GM21528 (cell line): Measurements from ENCODE around the gene IQSEC1.
"Not testable (repeated sequence)": the region's sequence is repeated elsewhere in the genome, so short reads cannot be mapped to it uniquely, and the experiment has no call there.

Source experiments
- ATAC-seq: cut with Tn5 transposase; IDR thresholded peaks from one replicate; pipeline ENCODE4 v1.9.1; 2021; ENCODE audit warnings: mild to moderate bottlenecking, moderate library complexity; ENCODE audit not compliant: unreplicated experiment, low FRiP score

The IQSEC1 gene

DNA sequence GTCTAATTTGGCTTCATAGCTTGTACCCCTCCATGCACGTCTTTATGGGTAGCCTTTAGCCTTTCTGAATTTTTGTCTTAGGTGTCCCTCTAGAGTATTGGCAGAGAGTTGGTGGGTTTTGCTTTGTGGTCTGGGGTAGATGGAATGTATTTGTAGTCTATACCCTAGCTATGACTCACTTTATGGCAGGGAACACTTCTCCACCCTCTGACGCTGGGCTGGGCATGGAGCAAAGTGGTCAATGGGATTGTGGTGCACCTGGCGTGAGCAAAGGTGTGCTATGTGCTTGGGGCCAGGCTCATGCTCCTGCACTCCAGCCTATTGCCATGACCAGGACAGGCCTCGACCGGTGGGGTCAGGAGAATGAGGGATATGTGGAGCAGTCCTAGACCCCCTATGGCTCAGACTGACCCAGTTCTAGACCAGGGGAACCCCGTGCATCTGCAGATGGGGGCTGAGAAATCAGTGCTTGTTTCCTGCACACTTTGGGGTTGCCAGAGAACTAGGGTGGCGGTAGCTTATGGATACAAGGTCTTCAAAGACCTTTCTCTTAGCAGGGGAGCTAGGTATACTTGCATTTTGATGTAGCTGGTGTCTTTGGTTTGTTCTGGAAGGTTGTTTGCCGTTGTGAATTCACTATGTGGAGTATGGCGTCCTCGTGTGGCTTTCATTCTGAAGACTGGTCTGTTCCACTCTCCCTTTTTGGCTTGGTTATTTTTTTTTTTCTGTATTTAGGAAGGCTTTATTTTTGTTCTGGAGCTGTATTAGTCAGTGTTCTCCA is 182.4 kb downstream of the IQSEC1 start:
- ATAC-seq = no peak

DNA sequence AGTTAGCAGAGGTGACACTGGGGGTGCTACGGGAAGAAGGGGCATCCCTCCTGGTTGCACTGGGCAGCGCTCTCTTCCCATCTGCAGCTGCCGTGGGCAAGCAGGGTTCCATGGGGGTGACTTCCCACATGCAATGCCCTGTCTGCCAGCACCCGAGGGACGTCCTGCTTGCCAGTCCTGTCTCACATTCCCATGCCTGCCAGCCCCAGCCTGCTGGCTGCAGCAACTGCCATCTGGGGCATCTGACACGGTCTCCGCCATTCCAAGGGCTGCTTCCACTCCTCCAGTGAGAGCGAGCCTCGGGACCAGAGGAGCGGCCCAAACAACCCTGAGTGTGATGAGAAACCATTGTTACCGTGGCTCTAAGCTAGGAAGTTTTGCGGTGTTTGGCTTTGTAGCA is 186.5 kb downstream of the IQSEC1 start:
- ATAC-seq = no peak

DNA sequence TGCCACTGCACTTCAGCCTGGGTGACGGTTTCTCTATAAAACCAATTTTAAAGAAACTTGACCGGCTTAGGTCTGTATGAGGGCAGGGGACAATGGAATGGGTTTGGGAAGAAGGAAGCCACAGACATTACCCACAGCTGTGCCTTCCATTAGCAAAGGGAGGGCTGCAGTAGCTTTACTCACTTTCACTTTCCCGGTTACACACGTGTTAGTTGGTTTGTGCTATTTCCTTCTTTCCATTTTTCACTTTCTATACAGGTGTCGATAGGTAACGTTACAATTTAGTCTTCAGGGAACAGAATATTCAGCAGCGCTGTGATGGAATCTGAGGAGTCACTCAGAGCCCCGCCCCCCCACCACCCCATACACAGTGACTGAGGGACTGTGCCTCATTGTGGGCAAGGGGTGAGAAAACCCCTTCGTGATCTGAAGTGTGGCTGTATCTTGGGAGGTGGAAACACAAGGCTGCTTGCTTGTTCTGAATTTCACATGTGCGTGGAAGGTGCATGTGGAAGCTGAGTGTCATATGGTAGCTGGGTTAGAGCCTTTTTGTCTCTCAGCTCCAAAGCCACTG is 187.0 kb downstream of the IQSEC1 start:
- ATAC-seq = no peak

DNA sequence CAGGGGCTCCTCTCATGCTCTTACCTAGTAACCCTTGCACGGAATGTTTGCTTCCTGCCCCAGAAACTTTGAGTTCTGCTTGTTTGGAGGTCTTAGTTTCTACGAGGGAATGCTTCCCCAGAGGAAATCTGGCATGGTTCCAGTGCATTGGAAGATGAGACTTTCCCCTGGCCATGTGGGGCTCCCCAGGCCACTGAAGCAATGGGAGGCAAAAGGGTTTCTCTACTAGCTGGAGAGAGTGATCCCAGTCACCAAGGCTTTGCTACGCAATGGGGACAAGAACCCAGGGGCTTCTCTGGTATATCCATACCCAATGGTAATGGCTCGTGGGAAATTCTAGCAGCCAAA is 187.7 kb downstream of the IQSEC1 start:
- no peak for ATAC-seq

DNA sequence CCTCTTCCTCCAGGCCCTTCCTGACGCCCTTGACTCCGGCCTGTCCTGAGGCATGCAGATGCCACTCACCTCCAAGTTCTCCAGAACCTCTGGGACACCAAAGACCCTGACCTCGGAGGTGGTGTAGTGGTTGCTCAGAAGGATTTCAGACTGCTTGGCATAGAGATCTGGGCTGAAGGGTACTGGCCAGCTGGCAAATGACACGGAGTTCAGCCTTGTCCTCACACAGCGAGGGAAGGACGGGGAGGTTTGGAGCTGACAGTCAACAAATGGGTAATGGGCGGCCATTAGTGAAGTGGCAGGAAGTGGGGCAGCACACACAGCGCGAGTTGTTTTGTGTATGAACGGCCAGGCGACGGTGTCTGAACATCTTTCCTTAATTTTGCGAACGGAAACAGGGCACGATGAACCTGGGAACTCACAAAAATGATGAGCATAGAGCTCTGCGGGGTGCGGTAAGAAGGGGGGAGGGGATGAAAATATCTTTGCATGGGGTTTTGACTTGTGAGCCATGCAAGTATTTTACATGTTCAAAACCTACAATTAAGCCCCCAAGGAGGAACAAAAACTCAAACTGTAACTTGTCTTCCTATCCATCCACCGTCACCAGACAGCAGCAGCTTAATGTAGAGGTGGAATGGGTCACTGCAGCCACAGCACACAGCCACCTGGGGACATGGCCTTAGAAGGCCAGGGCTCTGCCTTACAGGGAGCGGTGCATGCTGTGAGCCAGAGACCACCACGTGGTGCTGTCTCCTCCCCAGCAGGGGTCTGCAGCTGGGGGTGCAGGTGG is 188.2 kb downstream of the IQSEC1 start:
- ATAC-seq = no peak

DNA sequence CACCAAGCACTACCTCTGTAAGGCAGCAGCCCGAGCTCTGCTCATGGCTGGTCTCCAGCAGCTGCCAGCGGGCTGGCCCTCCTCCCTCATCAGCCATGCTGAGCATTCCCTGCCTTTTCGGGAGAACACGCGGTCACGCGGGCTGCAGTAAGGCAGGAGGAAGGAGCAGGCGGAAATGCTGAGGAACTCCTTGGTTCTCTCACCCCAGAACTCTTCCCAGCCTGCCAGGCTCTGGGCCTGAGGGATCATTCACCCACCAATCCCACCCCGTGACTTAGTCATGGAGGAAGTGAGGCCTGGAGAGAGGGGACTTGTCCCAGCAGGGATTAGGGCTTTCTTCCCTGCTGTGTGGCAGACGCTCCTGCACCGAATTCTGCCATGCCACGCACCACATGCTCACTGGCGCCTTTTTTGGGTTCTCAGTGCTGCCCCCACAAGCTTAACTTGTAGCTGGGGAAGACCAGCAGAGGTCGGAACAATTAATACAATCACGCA is 189.0 kb downstream of the IQSEC1 start:
- no peak for ATAC-seq

DNA sequence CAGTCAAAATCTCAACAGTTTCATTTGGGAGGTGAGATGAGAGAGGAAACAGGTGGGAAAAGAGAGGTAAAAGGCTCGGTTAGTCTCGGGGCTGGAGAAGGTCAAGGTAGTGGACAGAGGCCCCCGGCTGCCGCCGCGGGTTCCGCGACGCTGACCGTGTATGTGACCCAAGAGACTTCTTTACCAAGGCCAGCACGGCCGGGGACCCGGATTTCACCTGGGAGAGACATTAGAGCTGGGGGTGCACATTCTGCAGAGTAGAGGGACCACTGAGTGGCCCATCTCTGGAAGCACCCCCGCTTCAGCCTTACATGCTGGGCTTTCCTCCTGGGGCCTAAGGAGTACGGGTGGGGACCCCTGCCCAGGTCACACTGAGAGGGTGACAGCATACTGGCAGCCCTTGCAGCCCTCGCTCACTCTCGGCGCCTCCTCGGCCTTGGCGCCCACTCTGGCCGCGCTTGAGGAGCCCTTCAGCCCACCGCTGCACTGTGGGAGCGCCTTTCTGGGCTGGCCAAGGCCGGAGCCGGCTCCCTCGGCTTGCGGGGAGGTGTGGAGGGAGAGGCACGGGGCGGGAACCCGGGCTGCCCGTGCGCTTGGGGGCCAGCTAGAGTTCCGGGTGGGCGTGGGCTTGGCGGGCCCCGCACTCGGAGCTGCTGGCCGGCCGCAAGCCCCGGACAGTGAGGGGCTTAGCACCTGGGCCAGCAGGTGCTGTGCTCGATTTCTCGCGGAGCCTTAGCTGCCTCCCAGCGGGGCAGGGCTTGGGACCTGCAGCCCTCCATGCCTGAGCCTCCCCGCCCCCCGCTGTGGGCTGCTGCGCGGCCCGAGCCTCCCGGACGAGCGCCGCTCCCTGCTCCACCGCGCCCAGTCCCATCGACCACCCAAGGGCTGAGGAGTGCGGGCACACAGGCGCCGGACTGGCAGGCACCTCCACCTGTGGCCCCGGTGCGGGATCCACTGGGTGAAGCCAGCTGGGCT is 190.6 kb downstream of the IQSEC1 start:
- no peak for ATAC-seq

DNA sequence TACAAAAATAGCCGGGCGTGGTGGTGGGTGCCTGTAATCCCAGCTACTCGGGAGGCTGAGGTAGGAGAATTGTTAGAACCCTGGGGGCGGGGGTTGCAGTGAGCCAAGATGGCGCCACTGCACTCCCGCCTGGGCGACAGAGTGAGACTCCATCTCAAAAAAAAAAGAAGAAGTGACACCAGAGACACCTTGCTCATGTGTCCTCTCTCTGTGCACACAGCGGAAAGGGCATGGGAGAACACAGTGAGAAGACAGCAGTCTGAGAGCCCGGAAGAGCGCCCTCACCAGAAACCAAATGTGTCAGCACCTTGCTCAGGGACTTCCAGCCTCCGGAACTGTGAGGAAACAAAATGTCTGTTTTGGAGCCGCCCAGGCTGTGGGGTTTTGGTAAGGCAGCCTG is 191.4 kb downstream of the IQSEC1 start:
- ATAC-seq = peak; percentile 47

DNA sequence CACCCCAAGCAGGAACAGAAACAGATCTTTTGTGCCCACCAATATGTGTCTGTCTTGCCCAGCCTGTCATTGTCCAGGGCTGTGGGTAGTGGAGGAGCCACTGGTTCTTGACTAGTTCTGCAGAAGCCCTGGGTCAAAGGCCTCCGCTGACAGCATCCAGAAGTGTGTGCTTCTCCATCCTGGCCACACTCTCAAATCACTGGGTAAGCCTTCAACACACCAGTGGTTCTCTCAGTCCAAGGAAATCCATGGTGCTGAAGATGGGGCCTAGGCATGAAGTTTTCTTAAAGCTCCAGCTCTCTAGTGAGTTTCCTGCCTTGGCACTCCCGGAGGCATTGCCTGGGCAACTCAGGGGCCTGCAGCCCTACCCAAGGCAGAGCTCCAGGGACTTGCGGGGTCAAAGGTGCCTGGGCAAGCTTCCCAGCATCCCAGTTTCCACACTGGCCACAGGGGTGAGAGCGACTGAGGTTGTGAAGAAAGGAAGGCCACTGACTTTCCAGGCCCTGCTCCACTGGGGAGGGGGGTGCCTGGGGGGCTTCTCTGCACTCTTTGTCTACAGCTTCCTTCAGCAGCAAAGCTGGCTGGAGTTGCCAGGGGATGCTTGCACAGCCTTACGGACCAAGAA is 193.9 kb downstream of the IQSEC1 start:
- no peak for ATAC-seq

DNA sequence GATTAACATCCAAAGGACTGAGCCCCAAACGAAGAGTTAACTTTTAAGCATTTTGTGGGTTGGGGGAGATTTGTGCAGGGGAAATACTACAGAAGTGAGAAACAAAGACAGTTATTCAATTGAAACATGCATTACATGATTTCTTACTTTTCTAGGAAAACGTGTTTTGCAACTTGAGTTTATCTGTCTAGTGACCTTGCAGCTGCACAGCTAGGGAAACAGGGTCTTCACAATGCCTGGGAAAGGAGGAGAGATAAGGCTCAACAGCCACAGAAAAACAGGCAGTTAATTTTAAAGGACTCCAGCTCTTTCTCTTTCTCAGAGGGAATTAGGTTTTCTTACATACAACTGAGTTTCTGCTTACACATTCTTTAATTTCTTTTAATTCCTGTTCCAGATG is 194.5 kb downstream of the IQSEC1 start:
- ATAC-seq = not testable (repeated sequence)

DNA sequence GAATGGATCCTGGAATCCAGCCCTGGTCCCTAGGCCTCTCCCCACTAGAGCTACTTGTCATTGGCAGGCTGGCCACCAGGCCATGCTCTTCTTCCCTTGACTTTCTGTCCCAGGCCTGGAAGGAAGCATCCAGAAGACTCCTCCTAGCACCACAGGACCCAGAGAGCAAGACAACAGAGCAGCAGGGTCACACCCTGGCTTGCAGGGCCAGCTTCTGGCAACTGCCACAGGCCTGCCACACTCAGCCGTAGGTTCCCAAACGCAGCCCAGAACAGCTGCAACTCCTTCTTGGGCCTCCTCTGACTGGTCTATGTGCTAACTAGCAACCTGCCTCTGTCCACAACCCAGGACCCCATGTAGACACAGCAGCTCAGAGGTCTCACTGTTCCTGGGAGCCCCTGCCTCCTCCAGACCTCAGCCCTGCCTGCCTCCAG is 195.1 kb downstream of the IQSEC1 start:
- ATAC-seq = no peak

DNA sequence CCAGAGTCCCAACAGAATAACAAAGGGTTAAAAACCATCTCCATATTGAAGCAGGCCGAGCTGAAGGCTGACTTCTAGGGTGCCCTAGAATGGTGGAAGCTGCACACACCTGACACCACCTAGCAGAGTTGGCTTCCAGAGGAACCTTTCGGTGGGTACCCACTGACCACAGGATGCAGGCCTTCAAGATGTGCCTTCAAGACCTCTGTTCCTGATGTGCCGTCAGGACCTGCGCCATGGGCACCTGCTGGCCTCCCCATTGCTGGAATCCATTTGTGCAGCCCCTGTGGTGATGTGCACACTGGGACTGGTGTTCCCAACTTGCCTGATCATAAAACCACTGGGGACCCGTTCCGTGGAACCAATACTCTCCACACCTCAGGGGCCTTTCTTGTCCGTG is 196.2 kb downstream of the IQSEC1 start:
- no peak for ATAC-seq

DNA sequence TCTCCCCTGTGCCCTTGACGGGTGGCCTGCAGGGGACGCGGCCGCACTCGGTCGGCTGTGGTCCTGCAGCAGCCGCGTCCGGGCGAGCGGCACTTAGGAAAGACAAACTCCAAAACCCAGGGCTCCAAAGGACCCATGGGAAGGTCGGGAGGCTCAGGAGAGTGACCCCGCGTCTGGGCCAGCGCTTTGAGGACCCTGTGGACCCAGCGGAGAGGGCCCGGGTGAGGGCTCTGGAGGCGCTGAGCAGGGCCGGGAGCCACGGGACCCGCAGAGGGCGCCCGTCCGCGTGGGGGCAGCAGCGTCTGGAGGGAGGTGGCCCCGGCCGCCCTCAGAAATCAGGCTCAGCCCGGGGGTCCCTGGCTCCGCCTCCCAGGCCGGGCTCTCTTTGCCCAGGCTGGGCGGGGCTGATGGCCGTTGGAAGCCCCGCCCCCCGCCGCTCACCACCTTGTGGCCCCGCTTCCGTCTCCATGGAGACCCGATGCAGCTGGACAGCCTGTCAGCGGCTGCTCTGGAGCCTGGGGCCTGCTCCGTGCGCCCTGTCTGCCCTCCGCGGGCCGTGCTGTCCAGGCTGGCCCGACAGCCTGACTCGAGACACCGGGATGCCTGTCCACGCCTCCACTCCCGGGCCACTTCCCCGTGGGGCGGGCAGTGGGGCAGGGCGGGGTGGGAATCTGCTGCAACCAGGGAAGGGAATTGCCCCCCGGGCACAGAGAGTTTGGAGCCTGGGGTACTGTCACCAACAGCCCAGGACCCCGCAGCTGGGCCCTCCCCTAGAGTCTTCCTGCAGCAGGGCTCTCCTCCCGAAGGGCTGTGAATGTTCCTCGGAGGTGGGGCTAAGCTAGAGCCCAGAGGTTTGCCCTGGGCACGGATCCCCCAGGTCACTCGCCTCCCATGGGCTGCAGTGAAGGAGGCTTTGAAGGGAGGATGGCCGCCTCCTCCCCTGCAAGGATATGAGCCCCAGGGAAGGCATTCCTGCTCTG is 197.1 kb downstream of the IQSEC1 start:
- ATAC-seq = no peak

DNA sequence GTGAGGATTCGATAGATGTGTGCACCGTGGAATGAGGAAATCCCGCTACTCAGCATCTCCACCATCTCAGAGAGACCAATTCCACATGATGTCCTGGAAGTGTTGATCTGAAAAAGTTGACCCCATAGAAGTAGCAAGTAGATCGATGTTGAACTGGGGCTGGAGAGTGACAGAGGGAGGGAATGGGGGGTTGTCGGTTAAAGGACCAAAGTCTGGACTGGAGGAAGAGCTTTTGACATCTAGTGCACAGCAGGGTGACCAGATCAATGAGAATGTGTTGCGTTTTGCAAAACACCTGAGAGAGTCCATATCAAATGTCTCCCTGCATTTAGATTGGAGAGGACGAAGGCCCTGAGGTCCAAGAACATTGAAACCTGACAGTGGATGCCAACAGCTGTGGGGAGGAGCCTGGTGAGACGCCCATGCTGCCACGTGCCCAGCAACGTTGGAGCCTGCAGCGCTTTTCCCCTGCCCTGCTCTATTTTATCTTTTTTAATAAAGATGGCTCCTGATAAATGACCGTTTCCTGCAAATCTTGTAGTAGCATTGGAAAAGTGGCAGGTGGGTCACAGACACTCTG is 201.7 kb downstream of the IQSEC1 start:
- no peak for ATAC-seq

DNA sequence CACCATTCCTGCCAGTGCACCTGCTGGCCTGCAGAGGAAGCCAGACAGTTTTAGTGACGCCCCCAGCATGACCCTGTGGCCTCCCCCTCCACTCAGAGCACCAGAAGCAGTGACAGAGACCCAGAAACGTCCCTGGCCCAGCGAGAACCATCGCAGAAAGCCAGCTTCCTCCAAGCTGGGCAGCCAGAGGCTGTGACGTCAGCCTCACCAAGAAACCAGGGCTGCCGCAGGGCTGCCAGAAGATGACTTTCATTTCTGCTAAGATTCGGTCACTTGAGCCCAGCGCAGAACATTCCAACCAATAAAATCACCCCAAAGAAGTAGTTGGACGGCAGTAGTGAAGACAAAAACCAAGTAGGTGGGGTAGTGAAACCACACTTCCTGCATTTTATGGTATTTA is 202.3 kb downstream of the IQSEC1 start:
- ATAC-seq = no peak

DNA sequence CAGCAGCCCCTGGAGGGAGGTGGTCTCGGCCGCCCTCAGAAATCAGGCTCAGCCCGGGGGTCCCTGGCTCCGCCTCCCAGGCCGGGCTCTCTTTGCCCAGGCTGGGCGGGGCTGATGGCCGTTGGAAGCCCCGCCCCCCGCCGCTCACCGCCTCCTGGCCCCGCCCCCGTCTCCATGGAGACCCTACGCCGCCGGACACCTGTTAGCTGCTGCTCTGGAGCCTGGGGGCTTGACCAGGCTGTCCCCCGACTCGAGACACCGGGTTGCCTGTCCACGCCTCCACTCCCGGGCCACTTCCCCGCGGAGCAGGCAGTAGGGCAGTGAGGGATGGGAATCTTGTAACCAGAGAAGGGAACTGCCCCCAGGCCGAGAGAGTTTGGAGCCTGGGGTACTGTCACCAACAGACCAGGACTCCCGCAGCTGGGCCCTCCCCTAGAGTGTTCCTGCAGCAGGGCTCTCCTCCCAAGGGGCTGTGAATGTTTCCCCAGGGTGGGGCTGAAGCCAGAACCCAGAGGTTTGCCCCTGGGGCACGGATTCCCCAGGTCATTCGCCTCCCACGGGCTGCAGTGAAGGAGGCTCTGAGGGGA is 204.1 kb downstream of the IQSEC1 start:
- peak; percentile 65 for ATAC-seq

DNA sequence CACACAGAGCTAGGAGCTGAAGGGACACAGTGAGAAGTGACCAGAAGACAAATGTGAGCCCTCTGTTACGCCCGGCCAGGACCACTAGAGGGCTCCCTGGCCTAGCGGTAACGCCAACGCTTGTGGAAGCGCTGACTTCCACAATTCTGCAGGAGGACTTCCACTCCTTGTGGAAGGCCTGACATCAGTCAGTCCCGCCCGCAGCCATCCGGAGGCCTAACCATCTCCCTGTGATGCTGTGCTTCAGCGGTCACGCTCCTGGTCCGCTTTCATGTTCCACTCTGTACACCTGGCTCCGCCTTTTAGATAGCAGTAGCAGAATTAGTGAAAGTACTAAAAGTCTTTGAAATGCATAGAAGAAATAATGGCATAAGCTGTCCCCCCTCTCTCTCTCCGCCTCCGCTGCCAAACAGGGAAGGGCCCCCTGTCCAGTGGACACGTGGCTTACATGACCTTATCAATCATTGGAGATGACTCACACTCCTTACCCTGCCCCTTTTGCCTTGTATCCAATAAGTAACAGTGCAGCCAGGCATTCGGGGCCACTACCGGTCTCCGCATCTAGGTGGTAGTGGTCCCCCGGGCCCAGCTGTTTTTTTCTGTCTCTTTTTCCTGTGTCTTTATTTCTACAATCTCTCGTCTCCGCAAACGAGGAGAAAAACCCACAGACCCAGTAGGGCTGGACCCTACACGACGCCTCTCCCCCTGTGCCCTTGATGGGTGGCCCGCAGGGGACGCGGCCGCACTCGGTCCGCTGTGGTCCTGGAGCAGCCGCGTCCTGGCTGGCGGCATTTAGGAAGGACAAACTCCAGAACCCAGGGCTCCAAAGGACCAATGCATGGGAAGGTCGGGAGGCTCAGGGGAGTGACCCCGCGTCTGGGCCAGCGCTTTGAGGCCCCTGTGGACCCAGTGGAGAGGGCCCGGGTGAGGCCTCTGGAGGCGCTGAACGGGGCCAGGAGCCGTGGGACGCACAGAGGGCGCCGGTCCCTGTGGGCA is 204.9 kb downstream of the IQSEC1 start:
- peak; percentile 43 for ATAC-seq
